CD4-positive, CD25-positive, alpha-beta regulatory T cell (primary cell): Measurements from ENCODE around the gene AGBL4. TPM values are rescaled to one million over a fixed set of nuclear protein-coding genes. Genes with fewer than 3 reads are reported as not detected.

Source experiments
- ATAC-seq, 2 donors: fragments of 150-1000 bp; cut with Tn5 transposase; one replicate each; pipeline ENCODE4 v1.10.0; 2021; ENCODE audit warnings: low read depth in 2 of 2, moderate number of reproducible peaks in 2 of 2, moderate library complexity in 1 of 2
- DNase-seq, 3 donors: peaks; one replicate each; pipeline versions ENCODE4 v3.0.0 to v3.0.0-alpha.2; 2012 to 2022; ENCODE audit warnings: mixed read lengths in 1 of 3
- H3K27ac ChIP-seq: one replicate; pipeline ENCODE4 v1.7.0; 2013; ENCODE audit warnings: mild to moderate bottlenecking, low read length; ENCODE audit not compliant: insufficient read depth, poor library complexity, severe bottlenecking
- H3K27me3 ChIP-seq: one replicate; pipeline ENCODE4 v1.7.0; 2013; ENCODE audit warnings: low read length; ENCODE audit not compliant: control insufficient read depth, insufficient read depth
- H3K36me3 ChIP-seq: one replicate; pipeline ENCODE4 v1.7.0; 2013; ENCODE audit warnings: mild to moderate bottlenecking, low read length, moderate library complexity; ENCODE audit not compliant: control insufficient read depth, insufficient read depth
- H3K4me1 ChIP-seq: 2 replicates; pipeline ENCODE4 v1.7.0; 2013; ENCODE audit warnings: mild to moderate bottlenecking, low read length; ENCODE audit not compliant: insufficient read depth, control insufficient read depth, poor library complexity, severe bottlenecking
- H3K4me3 ChIP-seq: one replicate; pipeline ENCODE4 v1.7.0; 2013; ENCODE audit warnings: low read depth, mild to moderate bottlenecking, low read length, moderate library complexity
- H3K9me3 ChIP-seq, 2 experiments: 1 replicate in 1 of 2; 2 replicates in 1 of 2; pipeline ENCODE4 v1.7.0; 2013; ENCODE audit warnings: low read length in 2 of 2, mild to moderate bottlenecking in 1 of 2, moderate library complexity in 1 of 2; ENCODE audit not compliant: control insufficient read depth in 2 of 2
- H3K27ac Mint-ChIP-seq, 3 donors: one replicate each; pipeline ENCODE4 v1.8.0; 2020 to 2022; ENCODE audit warnings: mild to moderate bottlenecking in 3 of 3, mixed read lengths in 3 of 3, moderate library complexity in 2 of 3
- H3K27me3 Mint-ChIP-seq: one replicate; pipeline ENCODE4 v1.8.0; 2022; ENCODE audit warnings: mild to moderate bottlenecking, mixed read lengths
- H3K36me3 Mint-ChIP-seq: one replicate; pipeline ENCODE4 v1.8.0; 2020; ENCODE audit warnings: mixed read lengths
- H3K4me1 Mint-ChIP-seq, 4 donors: one replicate each; pipeline ENCODE4 v1.8.0; 2020 to 2022; ENCODE audit warnings: mixed read lengths in 4 of 4, mild to moderate bottlenecking in 1 of 4
- H3K4me3 Mint-ChIP-seq, 4 donors: one replicate each; pipeline ENCODE4 v1.8.0; 2020 to 2022; ENCODE audit warnings: mild to moderate bottlenecking in 4 of 4, mixed read lengths in 4 of 4, moderate library complexity in 3 of 4
- H3K9me3 Mint-ChIP-seq, 7 donors: one replicate each; pipeline ENCODE4 v1.8.0; 2020 to 2022; ENCODE audit warnings: mixed read lengths in 7 of 7, mild to moderate bottlenecking in 3 of 7, moderate library complexity in 2 of 7
- polyA plus RNA-seq, 4 donors: library from polyadenylated mRNA; unstranded; fragments of 300-500 nt; fragmentation: Illumina TruSeq; gene quantifications; one replicate each; pipeline ENCODE4 v1.2.3, GENCODE V29; 2021
- total RNA-seq: library from RNA; stranded (reverse); gene quantifications from one replicate; pipeline ENCODE4 v1.2.3, GENCODE V29; 2022

Gene AGBL4
- total and polyA plus RNA-seq, 5 donors from 2014 or later = 0.47 TPM; not detected in 4

DNA sequence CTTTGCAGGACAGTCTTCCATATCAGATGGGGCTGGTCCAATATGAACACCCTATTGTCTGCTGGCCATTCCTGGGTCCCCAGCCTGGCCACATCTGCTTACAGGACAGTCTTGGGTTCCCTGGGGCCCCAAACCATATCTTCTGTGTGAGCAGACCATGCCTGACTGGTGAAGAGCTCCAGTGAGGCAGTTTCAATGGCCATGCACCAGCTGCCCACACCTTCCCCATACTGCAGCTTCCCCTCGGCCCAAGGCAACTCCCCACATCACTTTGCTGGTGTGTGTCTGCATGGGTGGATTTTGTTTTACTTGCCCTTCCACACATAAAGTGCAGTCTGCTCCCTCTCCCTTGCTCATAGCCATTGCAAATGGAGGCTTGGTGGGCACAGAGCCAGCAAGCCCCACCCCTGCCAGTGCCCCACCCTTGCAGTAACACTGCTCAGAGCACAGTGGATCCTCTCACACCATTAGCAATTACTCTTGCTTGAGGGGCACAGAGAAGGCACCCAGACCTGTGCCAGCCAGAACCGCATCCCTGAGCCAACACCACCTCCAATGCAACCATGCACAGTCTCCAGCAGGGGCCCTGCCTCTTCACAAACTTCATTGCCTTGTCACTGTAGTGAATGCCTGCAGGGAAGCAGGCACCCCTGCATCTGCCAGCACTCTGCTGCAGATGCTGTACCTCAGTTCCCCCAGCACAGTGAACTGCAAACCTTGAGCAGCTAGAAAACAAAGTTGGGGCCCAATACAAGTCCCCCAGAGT, 772.6 kb downstream of the AGBL4 start:
- Mint-ChIP-seq H3K27ac (no peak overlapping the region), H3K9me3 (peaks cover 4 to 29% (median 12%) of the 10 kb centered on the region in 7 donors), H3K36me3 (no peaks in the 10 kb centered on the region), H3K27me3 (no peaks in the 10 kb centered on the region), H3K4me3 (no peak overlapping the region), H3K4me1 (no peaks in the 10 kb centered on the region)
- no peak overlapping the region for H3K4me3 ChIP-seq
- no peaks in the 10 kb centered on the region for H3K36me3 ChIP-seq
- no peaks in the 10 kb centered on the region for H3K9me3 ChIP-seq
- H3K4me1 ChIP-seq = no peaks in the 10 kb centered on the region
- no peak for ATAC-seq
- no peak overlapping the region for H3K27ac ChIP-seq
- H3K27me3 ChIP-seq = no peaks in the 10 kb centered on the region
- no peak for DNase-seq

GRCh38 chr1:49240709-49241221, 783.0 kb downstream of the AGBL4 start:
- Histone ChIP-seq H3K4me3 (no peak overlapping the region), H3K27ac (no peak overlapping the region), H3K4me1 (no peaks in the 10 kb centered on the region), H3K36me3 (no peaks in the 10 kb centered on the region), H3K9me3 (no peaks in the 10 kb centered on the region), H3K27me3 (no peaks in the 10 kb centered on the region)
- H3K4me1 Mint-ChIP-seq = no peaks in the 10 kb centered on the region
- H3K9me3 Mint-ChIP-seq = peaks cover 3 to 17% (median 7%) of the 10 kb centered on the region in 7 donors
- H3K27ac Mint-ChIP-seq = no peak overlapping the region
- DNase-seq (no peak), ATAC-seq (no peak)
- H3K4me3 Mint-ChIP-seq = no peak overlapping the region
- no peaks in the 10 kb centered on the region for H3K27me3 Mint-ChIP-seq
- no peaks in the 10 kb centered on the region for H3K36me3 Mint-ChIP-seq

DNA sequence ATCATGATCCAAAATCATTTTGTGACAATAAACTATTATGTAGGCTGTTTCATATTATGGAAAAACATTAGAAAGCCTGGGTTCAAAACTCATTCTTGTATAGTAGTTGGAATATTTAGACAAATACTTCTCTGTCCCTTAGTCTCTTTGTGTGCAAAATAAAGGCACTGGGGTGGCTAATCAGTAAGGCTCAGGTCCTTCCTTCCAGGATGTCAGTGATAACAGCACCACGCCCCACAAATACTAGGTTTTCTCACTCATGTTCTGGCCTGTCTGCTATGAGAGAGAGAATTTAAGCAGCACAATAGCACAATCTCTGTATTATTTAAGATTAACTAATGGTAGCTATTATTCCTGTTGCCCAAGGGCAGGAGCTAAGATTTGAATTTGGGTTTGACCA, 788.8 kb downstream of the AGBL4 start:
- Histone ChIP-seq H3K27ac (no peak overlapping the region), H3K4me3 (no peak overlapping the region), H3K4me1 (no peaks in the 10 kb centered on the region), H3K27me3 (no peaks in the 10 kb centered on the region), H3K36me3 (no peaks in the 10 kb centered on the region), H3K9me3 (no peaks in the 10 kb centered on the region)
- Mint-ChIP-seq H3K4me3 (no peak overlapping the region), H3K36me3 (no peaks in the 10 kb centered on the region), H3K4me1 (no peaks in the 10 kb centered on the region), H3K27ac (no peak overlapping the region), H3K9me3 (peaks cover 0 to 10% (median 5%) of the 10 kb centered on the region in 7 donors), H3K27me3 (peaks cover 4% of the 10 kb centered on the region)
- ATAC-seq (no peak), DNase-seq (no peak)

GRCh38 chr1:49229555-49229954, 794.2 kb downstream of the AGBL4 start:
- Mint-ChIP-seq H3K9me3 (peaks cover 0 to 4% (median 0%) of the 10 kb centered on the region in 7 donors), H3K27ac (no peak overlapping the region), H3K36me3 (no peaks in the 10 kb centered on the region), H3K27me3 (peaks cover 4% of the 10 kb centered on the region), H3K4me1 (no peaks in the 10 kb centered on the region), H3K4me3 (no peak overlapping the region)
- H3K9me3 ChIP-seq = no peaks in the 10 kb centered on the region
- no peaks in the 10 kb centered on the region for H3K4me1 ChIP-seq
- DNase-seq = no peak
- H3K4me3 ChIP-seq = no peak overlapping the region
- no peaks in the 10 kb centered on the region for H3K27me3 ChIP-seq
- no peaks in the 10 kb centered on the region for H3K36me3 ChIP-seq
- ATAC-seq = no peak
- no peak overlapping the region for H3K27ac ChIP-seq

- H3K36me3 Mint-ChIP-seq = no peaks in the 10 kb centered on the region
- H3K27ac ChIP-seq = no peak overlapping the region
- H3K4me3 ChIP-seq = no peak overlapping the region
- no peak for ATAC-seq
- no peaks in the 10 kb centered on the region for H3K9me3 ChIP-seq
- H3K4me1 Mint-ChIP-seq = no peaks in the 10 kb centered on the region
- no peaks in the 10 kb centered on the region for H3K27me3 Mint-ChIP-seq
- DNase-seq = no peak
- no peak overlapping the region for H3K27ac Mint-ChIP-seq
- no peaks in the 10 kb centered on the region for H3K36me3 ChIP-seq
- H3K4me1 ChIP-seq = no peaks in the 10 kb centered on the region
- H3K9me3 Mint-ChIP-seq = peaks cover 0 to 6% (median 0%) of the 10 kb centered on the region in 7 donors
- no peak overlapping the region for H3K4me3 Mint-ChIP-seq
- no peaks in the 10 kb centered on the region for H3K27me3 ChIP-seq
Observed at GRCh38 chr1:49226758-49227157, 797.0 kb downstream of the AGBL4 start.

- no peaks in the 10 kb centered on the region for H3K36me3 ChIP-seq
- no peak overlapping the region for H3K27ac ChIP-seq
- no peaks in the 10 kb centered on the region for H3K9me3 ChIP-seq
- Mint-ChIP-seq H3K36me3 (no peaks in the 10 kb centered on the region), H3K4me1 (no peaks in the 10 kb centered on the region), H3K4me3 (no peak overlapping the region), H3K9me3 (peaks cover 0 to 6% (median 0%) of the 10 kb centered on the region in 7 donors), H3K27me3 (no peaks in the 10 kb centered on the region), H3K27ac (no peak overlapping the region)
- H3K27me3 ChIP-seq = no peaks in the 10 kb centered on the region
- DNase-seq (no peak), ATAC-seq (no peak)
- no peak overlapping the region for H3K4me3 ChIP-seq
- no peaks in the 10 kb centered on the region for H3K4me1 ChIP-seq
Observed at GRCh38 chr1:49225464-49225863, 798.3 kb downstream of the AGBL4 start.

DNA sequence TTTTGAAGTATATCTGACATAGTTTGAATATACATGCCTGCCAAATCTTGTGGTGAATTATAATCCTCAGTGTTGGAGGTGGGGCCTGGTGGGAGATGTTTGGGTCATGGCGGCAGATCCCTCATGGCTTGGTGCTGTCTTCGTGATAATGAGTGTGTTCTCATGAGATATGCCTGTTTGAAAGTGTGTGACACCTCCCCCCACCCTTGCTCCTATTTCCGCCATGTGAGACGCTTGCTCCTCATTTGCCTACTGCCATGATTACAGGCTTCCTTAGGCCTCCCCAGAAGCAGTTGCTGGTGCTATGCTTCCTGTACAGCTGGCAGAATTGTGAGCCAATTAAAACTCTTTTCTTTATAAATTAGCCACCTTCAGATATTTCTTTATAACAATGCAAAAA, 810.5 kb downstream of the AGBL4 start:
- H3K27ac Mint-ChIP-seq = no peak overlapping the region
- no peaks in the 10 kb centered on the region for H3K36me3 Mint-ChIP-seq
- no peaks in the 10 kb centered on the region for H3K27me3 Mint-ChIP-seq
- H3K9me3 Mint-ChIP-seq = peaks cover 0 to 7% (median 5%) of the 10 kb centered on the region in 7 donors
- Histone ChIP-seq H3K27me3 (no peaks in the 10 kb centered on the region), H3K27ac (no peak overlapping the region), H3K9me3 (no peaks in the 10 kb centered on the region), H3K4me1 (no peaks in the 10 kb centered on the region), H3K36me3 (no peaks in the 10 kb centered on the region), H3K4me3 (no peak overlapping the region)
- H3K4me3 Mint-ChIP-seq = no peak overlapping the region
- no peak for DNase-seq
- no peak for ATAC-seq
- H3K4me1 Mint-ChIP-seq = no peaks in the 10 kb centered on the region

DNA sequence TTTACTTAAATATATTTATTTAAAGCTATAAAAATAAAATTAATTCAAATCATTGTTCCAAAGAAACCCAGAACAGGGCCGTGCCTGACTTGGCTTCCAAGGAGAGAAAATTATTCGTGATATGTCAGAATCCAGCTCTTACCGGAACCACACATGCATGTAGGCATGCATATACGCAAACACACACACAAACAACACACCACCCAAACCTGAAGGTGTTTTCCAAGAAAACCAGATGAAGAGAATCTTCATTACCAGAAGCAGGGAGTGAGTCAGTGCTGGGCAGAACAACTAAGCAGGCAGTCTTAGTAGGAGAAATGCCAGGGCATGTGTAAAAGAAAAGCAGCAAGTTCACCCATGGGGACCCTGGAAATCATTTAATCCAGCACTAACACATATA, 815.0 kb downstream of the AGBL4 start:
- ATAC-seq = no peak
- H3K27ac Mint-ChIP-seq = no peak overlapping the region
- H3K4me1 Mint-ChIP-seq = no peaks in the 10 kb centered on the region
- Histone ChIP-seq H3K4me1 (no peaks in the 10 kb centered on the region), H3K27ac (no peak overlapping the region), H3K36me3 (no peaks in the 10 kb centered on the region), H3K27me3 (no peaks in the 10 kb centered on the region), H3K4me3 (no peak overlapping the region), H3K9me3 (no peaks in the 10 kb centered on the region)
- H3K36me3 Mint-ChIP-seq = no peaks in the 10 kb centered on the region
- H3K9me3 Mint-ChIP-seq = peaks cover 0 to 6% (median 1%) of the 10 kb centered on the region in 7 donors
- no peaks in the 10 kb centered on the region for H3K27me3 Mint-ChIP-seq
- H3K4me3 Mint-ChIP-seq = no peak overlapping the region
- no peak for DNase-seq
